H1 (cell line): ENCODE measurements around the gene BTRC.

Source experiments
- ATF3 ChIP-seq: IDR thresholded peaks from 2 replicates; pipeline ENCODE4 v1.6.1; 2011; ENCODE audit warnings: low read depth, mild to moderate bottlenecking, low read length; ENCODE audit not compliant: insufficient read depth
- CTCF ChIP-seq, 3 experiments: IDR thresholded peaks; 1 replicate in 2 of 3; 2 replicates in 1 of 3; pipeline versions ENCODE4 v1.5.1 to v1.6.1; 2011; ENCODE audit warnings: low read length in 3 of 3, mild to moderate bottlenecking in 3 of 3, inconsistent platforms in 2 of 3, low read depth in 1 of 3, moderate library complexity in 1 of 3; ENCODE audit not compliant: insufficient read depth in 1 of 3; ENCODE audit errors: control extremely low read depth in 1 of 3
- EZH2 ChIP-seq: fragments of 200-600 bp; sonication (generic); IDR thresholded peaks from 2 replicates; pipeline ENCODE4 v1.7.1; 2012; ENCODE audit warnings: low read depth, mild to moderate bottlenecking, moderate library complexity, low read length, inconsistent platforms; ENCODE audit not compliant: severe bottlenecking
- MAX ChIP-seq: IDR thresholded peaks from 2 replicates; pipeline ENCODE4 v1.6.1; 2012; ENCODE audit warnings: inconsistent platforms
- NRF1 ChIP-seq: IDR thresholded peaks from 2 replicates; pipeline ENCODE4 v1.6.1; 2011; ENCODE audit warnings: mild to moderate bottlenecking, low read depth, low read length, improper control_type of control experiment
- POLR2A ChIP-seq, 2 experiments: IDR thresholded peaks; 1 replicate in 1 of 2; 2 replicates in 1 of 2; pipeline ENCODE4 v1.6.1; 2011; ENCODE audit warnings: low read depth in 2 of 2, low read length in 2 of 2, mild to moderate bottlenecking in 2 of 2; ENCODE audit errors: control extremely low read depth in 1 of 2
- POLR2AphosphoS5 ChIP-seq: IDR thresholded peaks from 2 replicates; pipeline ENCODE4 v1.6.1; 2011; ENCODE audit warnings: low read depth, low read length
- RAD21 ChIP-seq, 2 experiments: IDR thresholded peaks in 1 of 2; conservative IDR thresholded peaks in 1 of 2; 2 replicates each; pipeline ENCODE4 v1.6.1; 2011; ENCODE audit warnings: low read depth in 2 of 2, low read length in 2 of 2, improper control_type of control experiment in 1 of 2, inconsistent platforms in 1 of 2, mild to moderate bottlenecking in 1 of 2, moderate library complexity in 1 of 2
- SP4 ChIP-seq: IDR thresholded peaks from 2 replicates; pipeline ENCODE4 v1.6.1; 2012; ENCODE audit warnings: low read length, inconsistent platforms
- TCF12 ChIP-seq: IDR thresholded peaks from 2 replicates; pipeline ENCODE4 v1.6.1; 2011; ENCODE audit warnings: low read depth, mild to moderate bottlenecking, low read length

- TF ChIP-seq POLR2A (IDR thresholded peaks at IDR 0.05; ENCODE audit: control extremely low read depth in 1 of 2, low read depth in 2 of 2, low read length in 2 of 2) (no peak), POLR2AphosphoS5 (0 out of 2 replicates have a peak, but pooled peaks have one; percentile 22), NRF1 (no peak), EZH2 (no peak), SP4 (no peak; the same call in 1 of the 2 replicates), TCF12 (0 out of 2 replicates have a peak, but pooled peaks have one; percentile 16), CTCF (IDR thresholded peaks at IDR 0.05; ENCODE audit: control extremely low read depth in 1 of 3, insufficient read depth in 1 of 3, low read depth in 1 of 3, low read length in 3 of 3) (peak; percentile 93 to 100 (median 97)), RAD21 (IDR thresholded peaks at IDR 0.05 in 1 of 2, conservative IDR thresholded peaks at IDR 0.05 in 1 of 2; ENCODE audit: low read depth in 2 of 2, low read length in 2 of 2) (peak; percentile 98), MAX (no peak), ATF3 (no peak)
Observed at GRCh38 chr10:101602761-101603398, 248.9 kb downstream of the BTRC start.
